Left ventricle myocardium inferior (tissue), 1 donor: ENCODE data around the gene TSHZ2. TPM values are rescaled to one million over a fixed set of nuclear protein-coding genes. Genes with fewer than 3 reads are reported as not detected.
"Not testable (repeated sequence)": the region's sequence is repeated elsewhere in the genome, so short reads cannot be mapped to it uniquely, and the experiment has no call there.

Experiments
- DNase-seq: peaks from one replicate; pipeline ENCODE4 v3.0.0-alpha.2; 2020
- H3K27ac ChIP-seq: fragments of 200-600 bp; replicated peaks from 2 replicates; pipeline ENCODE4 v1.8.0; 2021
- H3K27me3 ChIP-seq: fragments of 200-600 bp; 2 replicates; pipeline ENCODE4 v1.8.0; 2021; ENCODE audit warnings: low read depth
- H3K36me3 ChIP-seq: fragments of 200-600 bp; 2 replicates; pipeline ENCODE4 v1.8.0; 2021
- H3K4me1 ChIP-seq: fragments of 200-600 bp; 2 replicates; pipeline ENCODE4 v1.8.0; 2021
- H3K4me3 ChIP-seq: fragments of 200-600 bp; 2 replicates; pipeline ENCODE4 v1.8.0; 2021; ENCODE audit warnings: mild to moderate bottlenecking, moderate library complexity
- H3K9me3 ChIP-seq: fragments of 200-600 bp; replicated peaks from 2 replicates; pipeline ENCODE4 v1.8.0; 2021
- CTCF ChIP-seq: fragments of 200-600 bp; IDR thresholded peaks from 2 replicates; pipeline ENCODE4 v1.8.0; 2021; ENCODE audit warnings: antibody characterized with exemption, mild to moderate bottlenecking, borderline replicate concordance
- intact Hi-C: fragments of 100-400 bp; cut with micrococcal nuclease; formaldehyde crosslinking; loops from one replicate; pipeline ENCODE4 v1.11.0; 2022
- total RNA-seq: library from RNA; stranded (reverse); fragmentation: NEBNext Ultra II Directional; extraction: Animal tissue kit (Norgen Biotek cat#: 25700); gene quantifications from one replicate; pipeline ENCODE4 v1.2.1, GENCODE V29; 2021
- donor health status: DM: no; HTN: yes; CAD: no; lungs with severe emphysema.

Gene TSHZ2
- total RNA-seq, 1 donor from 2014 or later, result 3.1 TPM

DNA sequence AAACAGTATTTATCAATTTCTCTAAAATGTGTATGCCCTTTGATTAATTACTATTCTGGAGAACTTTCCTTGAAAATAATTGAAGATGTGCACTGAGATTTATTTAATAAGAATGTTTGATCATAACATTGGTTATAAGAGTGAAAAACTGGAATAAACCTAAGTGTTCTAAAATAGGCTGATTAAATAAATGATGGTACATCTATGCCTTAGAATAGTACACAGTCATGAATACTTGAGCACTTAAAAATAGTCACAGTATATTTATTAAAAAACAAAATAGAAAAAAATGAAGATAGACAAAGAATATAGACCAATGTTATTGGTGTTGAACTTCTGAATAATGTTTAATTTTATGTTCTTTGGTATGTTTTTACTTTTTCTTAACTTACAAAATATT, 528.5 kb downstream of the TSHZ2 start:
- Histone ChIP-seq H3K9me3 (peaks cover 12% of the 10 kb centered on the region), H3K27ac (no peak overlapping the region), H3K4me3 (no peak overlapping the region), H3K36me3 (no peaks in the 10 kb centered on the region), H3K27me3 (no peaks in the 10 kb centered on the region), H3K4me1 (no peaks in the 10 kb centered on the region)
- intact Hi-C loops, result no loop called here
- DNase-seq, result no peak
- no peak for TF ChIP-seq CTCF

DNA sequence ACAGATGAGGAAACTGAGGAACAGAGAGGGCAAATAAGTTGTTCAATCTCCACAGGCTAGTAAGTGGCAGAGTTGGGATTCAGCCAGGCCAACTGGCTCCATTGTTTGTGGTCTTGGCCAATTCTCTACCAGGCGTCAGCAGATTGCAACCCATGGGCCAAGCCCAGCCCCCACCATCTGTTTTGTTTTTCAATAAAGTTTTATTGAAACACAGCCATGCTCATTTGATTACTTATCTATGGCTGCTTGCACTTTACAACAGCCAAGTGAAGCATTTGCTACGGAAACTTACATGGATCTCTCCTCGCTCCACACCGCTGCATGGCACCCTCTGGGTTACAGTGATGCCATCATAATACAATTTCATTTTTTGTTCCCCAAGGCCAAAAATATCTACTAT, 530.7 kb downstream of the TSHZ2 start:
- no peak overlapping the region for H3K27ac ChIP-seq
- TF ChIP-seq CTCF, result no peak
- intact Hi-C loops, result no loop called here
- DNase-seq, result no peak
- H3K4me1 ChIP-seq, result no peaks in the 10 kb centered on the region
- no peaks in the 10 kb centered on the region for H3K36me3 ChIP-seq
- H3K4me3 ChIP-seq, result no peak overlapping the region
- H3K27me3 ChIP-seq, result no peaks in the 10 kb centered on the region
- H3K9me3 ChIP-seq, result peaks cover 6% of the 10 kb centered on the region

DNA sequence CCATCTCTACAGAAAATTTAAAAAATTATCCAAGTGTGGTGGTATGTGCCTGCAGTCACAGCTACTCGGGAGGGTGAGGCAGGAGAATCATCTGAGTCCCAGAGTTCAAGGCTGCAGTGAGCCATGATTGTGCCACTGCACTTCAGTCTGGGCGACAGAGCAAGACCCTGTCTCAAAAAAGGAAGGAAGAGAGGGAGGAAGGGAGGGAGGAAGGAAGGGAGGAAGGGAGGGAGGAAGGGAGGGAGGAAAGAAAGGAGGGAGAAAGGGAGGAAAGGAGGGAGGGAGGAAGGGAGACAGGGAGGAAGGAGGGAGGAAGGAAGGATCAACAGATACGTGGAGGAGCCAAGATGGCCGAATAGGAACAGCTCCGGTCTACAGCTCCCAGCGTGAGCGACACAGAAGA, 531.4 kb downstream of the TSHZ2 start:
- DNase-seq, result no peak
- Histone ChIP-seq H3K9me3 (peaks cover 6% of the 10 kb centered on the region), H3K36me3 (no peaks in the 10 kb centered on the region), H3K27me3 (no peaks in the 10 kb centered on the region), H3K4me3 (no peak overlapping the region), H3K4me1 (no peaks in the 10 kb centered on the region), H3K27ac (no peak overlapping the region)
- intact Hi-C loops, result no loop called here
- no peak for TF ChIP-seq CTCF

GRCh38 chr20:53504106-53504505, 531.9 kb downstream of the TSHZ2 start:
- H3K27me3 ChIP-seq, H3K27ac ChIP-seq, H3K4me1 ChIP-seq, H3K4me3 ChIP-seq, intact Hi-C loops, H3K9me3 ChIP-seq, DNase-seq, H3K36me3 ChIP-seq: not testable (repeated sequence)

- DNase-seq, result no peak
- no peaks in the 10 kb centered on the region for H3K9me3 ChIP-seq
- intact Hi-C loops, result no loop called here
- H3K4me3 ChIP-seq, result no peak overlapping the region
- no peaks in the 10 kb centered on the region for H3K36me3 ChIP-seq
- no peaks in the 10 kb centered on the region for H3K27me3 ChIP-seq
- H3K27ac ChIP-seq, result no peak overlapping the region
- no peaks in the 10 kb centered on the region for H3K4me1 ChIP-seq
- no peak for TF ChIP-seq CTCF
Observed at GRCh38 chr20:53510262-53510661, 538.1 kb downstream of the TSHZ2 start.

DNA sequence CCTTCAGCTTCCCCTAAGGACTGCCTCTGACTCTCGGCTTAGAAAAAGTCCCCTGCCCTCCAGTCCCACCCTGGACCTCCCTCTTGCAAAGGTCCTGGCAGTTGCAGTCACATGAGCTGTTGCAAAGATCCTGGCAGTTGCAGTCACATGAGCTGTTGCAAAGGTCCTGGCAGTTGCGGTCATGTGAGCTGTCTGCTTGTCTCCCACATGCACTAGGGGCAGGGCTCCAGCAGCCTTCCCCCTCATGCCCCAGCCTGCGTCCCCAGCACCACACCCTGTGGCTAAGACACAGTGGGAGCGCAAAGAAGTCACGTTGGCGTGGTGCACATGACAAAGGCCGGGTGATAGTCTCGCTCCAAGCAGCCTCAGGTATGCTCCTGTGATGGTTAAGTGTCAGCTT, 538.5 kb downstream of the TSHZ2 start:
- intact Hi-C loops, result no loop called here

More for the DNA sequence above, 538.5 kb downstream of the TSHZ2 start:
- no peak for TF ChIP-seq CTCF
- Histone ChIP-seq H3K4me1 (no peaks in the 10 kb centered on the region), H3K27me3 (no peaks in the 10 kb centered on the region), H3K27ac (no peak overlapping the region), H3K36me3 (no peaks in the 10 kb centered on the region), H3K4me3 (no peak overlapping the region), H3K9me3 (no peaks in the 10 kb centered on the region)
- DNase-seq, result no peak
